Measurements from ENCODE around the gene ETV3L.

The ETV3L gene

DNA sequence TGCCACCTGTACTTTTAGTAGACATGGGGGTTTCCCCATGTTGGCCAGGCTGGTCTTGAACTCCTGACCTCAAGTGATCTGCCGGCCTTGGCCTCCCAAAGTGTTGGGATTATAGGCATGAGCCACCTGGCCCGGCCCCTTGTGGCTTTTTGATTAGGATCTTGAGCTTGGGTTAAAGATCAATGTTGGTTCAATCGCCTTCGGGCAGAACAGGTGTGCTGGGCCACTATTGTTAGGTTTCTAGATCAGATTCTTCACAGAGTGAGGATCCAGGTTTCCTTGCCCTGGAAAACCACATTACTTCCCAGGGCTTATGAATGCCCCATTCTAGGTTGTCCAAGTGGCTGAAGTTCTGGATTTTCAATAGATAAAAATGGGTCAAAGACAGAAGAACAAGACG is 32.5 kb upstream of the ETV3L start:
- no peak for DNase-seq (ENCODE audit: low read depth in 2 of 2)

GRCh38 chr1:157131281-157131680 is 31.7 kb upstream of the ETV3L start:
- no peak for DNase-seq (ENCODE audit: low read depth in 2 of 2)

DNA sequence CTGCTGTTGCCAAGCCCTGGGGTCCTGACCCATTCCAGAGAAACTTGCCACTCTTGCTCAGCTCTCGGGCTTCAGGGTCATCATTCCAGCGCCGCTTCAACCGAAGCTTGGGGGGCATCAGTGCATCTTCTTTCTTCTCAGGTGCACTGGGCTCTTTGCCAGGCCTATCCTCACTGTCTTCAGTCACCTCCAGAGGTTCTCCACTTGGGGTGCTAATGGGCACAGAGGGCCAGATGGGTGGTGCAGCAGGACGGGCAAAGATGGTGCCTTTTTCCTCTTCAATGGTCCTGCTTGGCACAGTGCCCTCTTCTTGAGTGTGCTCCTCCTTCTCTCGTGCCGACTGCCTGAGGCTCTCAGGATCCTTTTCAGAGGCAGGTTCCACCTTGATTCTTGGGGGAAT is 25.2 kb upstream of the ETV3L start:
- DNase-seq (ENCODE audit: low read depth in 2 of 2) = no peak

- DNase-seq (ENCODE audit: low read depth in 2 of 2) = no peak
These were observed 19.8 kb upstream of the ETV3L start for GRCh38 chr1:157119448-157119847.

DNA sequence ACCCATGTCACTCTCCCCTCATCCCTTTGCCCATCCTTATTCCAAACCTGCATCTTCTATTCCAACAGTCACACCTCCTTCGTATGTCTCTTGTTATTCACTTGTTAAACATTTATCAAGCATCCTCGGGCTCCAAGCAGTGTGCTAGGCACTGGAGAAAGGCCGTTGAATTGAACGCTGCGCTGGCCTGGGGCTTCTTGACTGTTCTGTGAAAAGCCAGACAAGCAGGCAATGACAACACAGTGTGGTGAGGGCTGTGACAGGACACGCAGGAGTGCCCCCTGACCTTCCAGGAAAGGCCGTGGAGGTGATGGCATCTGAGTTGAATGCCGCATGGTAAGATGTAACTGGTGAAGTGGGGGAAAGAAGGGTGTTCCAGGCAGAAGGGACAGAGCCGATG is 19.4 kb upstream of the ETV3L start:
- DNase-seq (ENCODE audit: low read depth in 2 of 2) = no peak

DNA sequence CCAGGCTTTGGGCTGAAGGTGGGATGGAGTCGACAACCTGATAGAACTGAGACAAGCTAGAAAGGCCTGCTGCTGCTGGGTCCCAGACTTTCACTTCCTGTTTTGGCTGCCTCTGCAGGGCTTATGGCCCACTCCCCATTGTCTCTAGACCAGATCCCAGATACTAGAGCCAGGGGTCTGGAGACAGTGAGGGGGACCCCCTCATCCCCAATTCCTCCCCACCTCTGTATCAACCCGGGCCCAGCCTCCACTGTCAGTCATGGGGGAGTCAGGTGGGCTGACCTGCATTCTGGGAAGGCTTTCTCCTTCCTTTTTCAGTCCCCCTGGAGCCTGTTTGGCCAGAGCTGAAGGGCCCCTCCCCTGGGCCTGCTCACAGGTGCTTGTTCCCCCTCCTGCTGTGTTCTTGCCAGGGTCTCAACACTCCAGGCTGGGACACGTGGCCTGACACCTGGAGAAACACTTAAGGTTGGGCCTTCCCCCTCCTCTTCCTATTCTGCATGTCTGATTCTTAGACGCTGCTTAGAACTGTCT is 18.0 kb upstream of the ETV3L start:
- DNase-seq (ENCODE audit: low read depth in 2 of 2) = no peak

DNA sequence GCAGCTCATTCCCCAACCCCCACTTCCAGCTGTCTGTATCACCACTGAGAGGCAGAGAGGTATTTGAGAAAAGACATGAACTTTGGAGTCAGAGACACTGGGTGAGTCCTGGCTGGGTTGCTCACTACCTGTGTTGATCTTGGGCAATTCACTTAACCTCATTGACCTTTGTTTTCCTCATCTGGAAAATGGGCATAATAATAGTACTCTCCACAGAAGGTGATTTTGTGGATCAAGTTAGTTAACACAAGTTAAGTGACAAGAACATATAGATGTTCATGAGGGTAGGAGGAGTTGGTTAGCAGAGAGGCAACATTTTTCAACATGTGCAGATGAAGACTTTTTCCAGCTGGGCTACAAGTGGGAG is 17.1 kb upstream of the ETV3L start:
- DNase-seq (ENCODE audit: low read depth in 2 of 2) = no peak

DNA sequence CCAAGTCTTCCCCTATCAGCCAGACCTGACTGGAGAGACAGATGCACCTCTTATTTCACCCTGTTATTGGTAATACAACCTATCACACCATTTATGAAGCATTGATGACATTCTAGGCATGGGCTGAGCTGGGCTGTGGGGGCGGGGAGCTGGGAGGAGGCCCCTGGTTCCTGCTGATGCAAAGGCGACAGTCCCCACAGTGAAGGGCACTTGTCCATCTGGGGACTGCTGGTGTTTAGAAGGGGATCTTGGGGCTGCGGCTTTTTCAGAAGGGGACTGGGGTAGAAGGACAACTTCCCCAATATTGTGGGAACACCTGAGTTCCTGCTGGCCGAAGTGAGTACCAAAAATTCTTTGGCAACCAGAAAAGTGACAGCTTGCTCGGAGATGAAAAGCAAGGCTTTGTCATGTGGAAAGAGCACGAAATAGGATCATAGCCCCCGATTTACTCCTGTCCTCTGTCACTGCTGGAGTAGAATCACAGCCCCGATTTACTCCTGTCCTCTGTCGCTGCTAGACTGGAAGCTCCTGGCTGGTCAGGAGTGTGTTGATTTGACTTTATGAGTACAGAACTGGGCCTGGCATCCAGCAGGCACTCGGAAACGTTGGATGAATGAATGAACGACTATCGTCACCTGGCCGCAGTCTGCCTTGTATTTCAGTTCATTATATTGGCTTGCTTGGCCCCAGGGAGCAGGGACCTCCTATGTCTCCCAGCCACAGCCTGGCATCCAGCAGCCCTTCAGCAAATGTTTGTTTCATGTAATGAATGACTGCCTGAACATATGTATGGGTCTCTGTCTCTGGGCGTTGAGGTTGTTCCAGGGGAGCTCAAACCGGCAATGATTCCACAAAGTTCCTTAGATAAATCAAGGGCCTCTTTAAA is 16.5 kb upstream of the ETV3L start:
- no peak for DNase-seq (ENCODE audit: low read depth in 2 of 2)

DNA sequence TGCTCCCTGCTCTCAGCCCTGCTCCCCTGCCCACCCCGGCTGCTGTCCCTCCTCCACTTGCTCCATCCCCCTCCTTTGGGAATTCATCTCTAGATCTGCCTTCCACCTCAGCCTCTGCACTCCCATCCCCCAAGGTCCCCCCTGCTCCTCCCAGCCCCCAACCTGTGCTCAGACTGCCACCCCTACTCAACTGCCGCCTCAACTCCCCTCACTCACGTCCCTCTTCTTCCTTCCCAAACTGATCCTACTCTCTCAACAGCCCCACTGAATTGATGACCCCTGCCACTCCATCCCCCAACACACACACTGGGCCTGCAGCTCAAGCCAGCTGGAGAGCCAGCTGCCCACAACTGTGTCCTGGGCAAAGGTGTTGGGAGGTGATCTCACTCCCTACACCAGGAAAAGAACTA is 15.8 kb upstream of the ETV3L start:
- no peak for DNase-seq (ENCODE audit: low read depth in 2 of 2)

- no peak for DNase-seq (ENCODE audit: low read depth in 2 of 2)
These were observed 14.8 kb upstream of the ETV3L start for GRCh38 chr1:157114183-157115121.

GRCh38 chr1:157113631-157114030 is 14.0 kb upstream of the ETV3L start:
- no peak for DNase-seq (ENCODE audit: low read depth in 2 of 2)

DNA sequence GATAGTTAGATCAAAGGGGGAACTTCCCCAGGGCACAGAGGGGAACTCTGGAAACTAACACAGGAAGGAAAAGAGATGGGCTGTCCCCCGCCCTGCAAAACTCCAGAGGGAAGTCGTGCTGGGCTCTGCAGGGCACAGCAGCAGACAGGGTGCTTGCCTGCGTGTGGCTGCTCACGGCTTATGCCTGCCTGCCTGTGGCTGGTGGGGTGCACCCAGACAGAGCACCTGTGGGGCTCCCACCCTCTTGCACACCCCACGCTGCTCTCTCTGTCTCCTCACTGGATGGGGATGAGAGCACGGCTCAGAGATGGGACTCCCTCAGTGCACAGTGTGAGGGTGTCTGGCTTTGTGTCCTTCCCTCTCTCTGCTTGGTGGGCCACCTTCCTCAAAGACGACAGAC is 13.5 kb upstream of the ETV3L start:
- DNase-seq (ENCODE audit: low read depth in 2 of 2) = no peak

DNA sequence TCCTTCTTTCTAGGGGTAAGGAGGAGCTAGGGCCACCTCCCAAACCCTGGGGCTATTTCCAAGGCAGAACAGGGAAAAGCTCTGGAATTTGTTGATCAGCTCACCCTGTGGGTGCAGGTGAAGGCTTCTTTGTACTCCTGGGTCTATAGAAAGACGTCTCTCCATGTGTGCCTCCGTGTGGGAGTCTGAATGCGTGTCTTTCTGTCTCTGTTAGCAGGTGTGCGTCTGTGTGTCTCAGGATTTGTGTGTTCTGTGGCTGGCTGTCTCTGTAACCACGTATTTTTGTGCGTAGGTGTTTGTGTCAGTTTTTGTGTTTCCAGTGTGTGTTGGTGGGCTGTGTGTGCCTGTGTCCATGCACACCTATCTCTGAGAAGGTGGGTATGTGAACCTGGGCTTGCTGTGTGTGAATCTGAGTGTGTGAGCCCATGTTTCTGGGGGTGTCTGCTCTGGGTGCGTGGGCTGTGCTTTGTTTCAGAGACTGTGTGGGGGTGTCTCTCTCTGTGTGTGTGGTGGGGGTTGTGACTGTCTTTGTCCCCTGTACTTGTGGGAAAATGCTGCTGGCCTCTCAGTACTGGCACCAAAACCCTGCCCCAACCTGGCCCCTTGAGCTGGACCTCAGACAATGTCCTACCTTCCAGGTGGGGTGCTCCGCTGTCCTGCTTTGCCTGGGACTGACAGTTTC is 12.7 kb upstream of the ETV3L start:
- DNase-seq (ENCODE audit: low read depth in 2 of 2) = no peak

- no peak for DNase-seq (ENCODE audit: low read depth in 2 of 2)
These were observed 12.0 kb upstream of the ETV3L start for GRCh38 chr1:157111396-157112165.

DNA sequence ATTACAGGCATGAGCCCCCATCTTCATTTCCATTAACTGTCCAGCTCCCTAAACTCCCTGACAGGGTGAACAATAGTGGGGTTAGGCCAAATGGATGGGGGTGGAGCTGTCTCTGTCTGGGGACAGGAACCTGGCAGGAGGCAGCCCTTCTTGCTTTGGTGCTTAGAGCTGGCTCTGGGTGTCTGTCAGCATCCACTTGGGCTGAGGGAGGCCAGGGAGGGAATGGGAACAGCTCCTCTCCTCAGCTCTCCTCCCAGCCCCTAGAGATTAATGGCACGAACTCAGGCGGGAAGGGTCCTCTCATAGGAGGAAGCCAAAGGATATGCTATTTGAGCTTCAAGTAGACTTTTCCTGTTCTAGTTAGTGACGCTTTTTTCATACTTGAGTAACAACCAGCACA is 11.1 kb upstream of the ETV3L start:
- no peak for DNase-seq (ENCODE audit: low read depth in 2 of 2)

DNA sequence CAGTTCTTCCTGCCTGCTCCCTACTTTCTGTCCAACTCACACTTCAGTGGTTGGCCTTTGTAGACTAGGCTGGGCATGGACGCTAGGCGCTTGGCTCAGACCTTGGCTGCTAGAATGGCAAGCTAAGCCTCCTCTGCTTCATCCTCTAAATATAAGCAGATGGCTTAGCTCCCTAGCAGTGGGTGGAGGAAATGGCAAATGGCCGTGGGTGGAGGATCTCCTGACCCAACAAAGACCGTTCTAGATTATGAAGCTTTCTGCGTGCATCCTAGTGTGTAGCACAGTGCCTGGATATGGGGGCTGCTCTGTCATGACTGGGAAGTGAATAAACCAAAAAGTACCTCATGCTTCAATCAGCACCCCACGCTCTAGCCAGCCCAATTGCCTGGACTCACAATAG is 10.4 kb upstream of the ETV3L start:
- DNase-seq (ENCODE audit: low read depth in 2 of 2) = no peak

GRCh38 chr1:157108448-157108847 is 8.8 kb upstream of the ETV3L start:
- no peak for DNase-seq (ENCODE audit: low read depth in 2 of 2)

- no peak for DNase-seq (ENCODE audit: low read depth in 2 of 2)
These were observed 8.1 kb upstream of the ETV3L start for GRCh38 chr1:157107702-157108101.

- no peak for DNase-seq (ENCODE audit: low read depth in 2 of 2)
These were observed 7.2 kb upstream of the ETV3L start for GRCh38 chr1:157106813-157107189.

GRCh38 chr1:157105988-157106812 is 6.6 kb upstream of the ETV3L start:
- no peak for DNase-seq (ENCODE audit: low read depth in 2 of 2)
